Stimulated activated memory B cell treated with anti-CD40 and anti-IgM and Interleukin-4, amounts not matched to agents 10 μg/mL and 1 μg/mL and 100 μg/mL, for 72 hours (primary cell): Measurements from ENCODE around the gene ERI2.
A peak's percentile ranks its signal among the peaks of the same experiment; 100 is the strongest.

Source experiments
- ATAC-seq: fragments of 150-1000 bp; cut with Tn5 transposase; 2 replicates; pipeline ENCODE4 v1.10.0; 2021
- H3K27ac Mint-ChIP-seq: one replicate; pipeline ENCODE4 v1.8.0; 2022; ENCODE audit warnings: mild to moderate bottlenecking, mixed read lengths
- H3K27me3 Mint-ChIP-seq: one replicate; pipeline ENCODE4 v1.8.0; 2022; ENCODE audit warnings: mixed read lengths
- H3K36me3 Mint-ChIP-seq: one replicate; pipeline ENCODE4 v1.8.0; 2022; ENCODE audit warnings: mixed read lengths
- H3K4me1 Mint-ChIP-seq: one replicate; pipeline ENCODE4 v1.8.0; 2022; ENCODE audit warnings: mixed read lengths
- H3K4me3 Mint-ChIP-seq: one replicate; pipeline ENCODE4 v1.8.0; 2022; ENCODE audit warnings: mild to moderate bottlenecking, moderate library complexity, mixed read lengths
- H3K9me3 Mint-ChIP-seq: one replicate; pipeline ENCODE4 v1.8.0; 2022; ENCODE audit warnings: mixed read lengths

ERI2 gene

GRCh38 chr16:20806168-20807050 is at the start of gene ERI2, which contains the start of gene REXO5:
Gene ERI2, minus strand, starts transcription at chr16:20806472. Its CDS starts 42 bp downstream, at chr16:20806430.
Gene REXO5, plus strand, starts transcription at chr16:20806527. Its CDS starts 427 bp downstream, at chr16:20806954.
- Mint-ChIP-seq H3K36me3 (no peaks in the 10 kb centered on the region), H3K4me1 (peaks cover 27% of the 10 kb centered on the region), H3K27me3 (no peaks in the 10 kb centered on the region), H3K4me3 (peak within 1 kb of the TSS; percentile 93), H3K9me3 (no peaks in the 10 kb centered on the region), H3K27ac (peak within 1 kb of the TSS; percentile 89)
- peak; percentile 90 for ATAC-seq

DNA sequence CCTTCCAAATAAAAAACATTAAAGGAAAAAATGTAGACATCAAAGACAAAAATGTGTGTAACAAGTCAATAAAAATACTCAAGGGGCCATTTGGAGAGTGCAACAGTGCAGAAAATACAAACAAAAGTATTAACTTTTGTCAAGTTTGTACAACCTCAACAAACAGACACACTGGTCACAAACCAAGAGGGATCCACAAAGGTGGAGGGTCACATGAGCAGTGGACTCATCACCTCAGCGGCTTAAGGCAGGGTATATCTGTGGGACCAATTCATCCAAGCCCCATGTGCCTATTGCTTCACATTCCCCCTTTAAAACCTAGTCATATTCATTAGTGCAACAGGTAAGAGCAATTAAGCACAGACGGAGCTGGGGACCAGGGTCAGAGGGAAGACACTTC is 48.7 kb upstream of the ERI2 start:
- Mint-ChIP-seq H3K36me3 (peaks cover 29% of the 10 kb centered on the region), H3K4me1 (peaks cover 3% of the 10 kb centered on the region), H3K9me3 (no peaks in the 10 kb centered on the region), H3K27me3 (no peaks in the 10 kb centered on the region), H3K27ac (no peak overlapping the region), H3K4me3 (no peak overlapping the region)
- no peak for ATAC-seq

DNA sequence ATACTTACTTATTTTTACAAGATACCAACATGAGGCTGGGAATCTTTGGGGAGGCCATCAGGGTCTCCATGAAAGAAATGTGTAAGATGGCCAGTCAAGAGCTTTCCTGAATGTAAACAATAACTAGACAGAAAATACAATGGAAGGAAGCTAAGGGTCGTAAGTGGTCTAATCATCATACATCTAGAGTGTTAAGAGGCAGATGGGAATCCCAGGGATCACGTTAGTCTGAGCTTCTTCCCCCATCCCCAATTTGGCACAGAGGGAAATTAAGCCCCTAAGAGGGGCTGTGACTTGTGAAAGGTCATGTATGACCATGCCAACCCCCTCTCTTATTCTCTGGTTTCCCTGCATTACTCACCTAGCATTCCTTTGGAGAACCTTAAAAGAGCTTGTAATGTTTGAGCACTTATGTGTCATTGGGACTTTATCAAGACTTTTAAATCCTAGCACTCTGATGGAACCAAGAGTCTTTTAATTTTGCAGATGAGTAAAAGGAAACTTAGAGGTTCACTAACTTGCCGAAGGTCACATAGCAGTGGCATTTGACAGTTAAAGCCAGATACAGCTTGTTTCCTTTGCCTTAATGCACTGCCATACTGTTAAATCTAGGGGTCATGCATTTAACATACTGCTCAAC is 47.8 kb upstream of the ERI2 start:
- Mint-ChIP-seq H3K4me3 (no peak overlapping the region), H3K36me3 (peaks cover 21% of the 10 kb centered on the region), H3K4me1 (peaks cover 5% of the 10 kb centered on the region), H3K9me3 (no peaks in the 10 kb centered on the region), H3K27ac (no peak overlapping the region), H3K27me3 (no peaks in the 10 kb centered on the region)
- ATAC-seq = no peak

DNA sequence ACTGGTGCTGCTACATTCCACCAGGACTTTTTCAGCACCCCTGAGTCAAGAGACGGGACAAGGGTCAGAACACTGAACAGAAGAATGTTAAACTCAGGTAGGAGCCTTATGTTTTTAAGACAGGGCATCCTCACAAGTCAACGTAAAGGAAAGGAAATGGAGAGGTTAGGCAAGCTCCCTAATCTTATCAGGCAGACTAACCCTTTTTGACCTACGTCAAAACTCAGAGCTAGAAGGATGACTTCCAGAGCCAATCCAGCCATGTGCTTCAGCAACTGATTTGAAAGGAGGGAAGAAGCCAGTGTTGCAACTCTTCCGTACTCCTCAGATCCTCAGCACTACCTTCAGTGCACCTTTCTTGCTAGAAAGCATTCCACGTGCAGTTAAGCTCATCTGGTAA is 46.9 kb upstream of the ERI2 start:
- no peaks in the 10 kb centered on the region for H3K27me3 Mint-ChIP-seq
- H3K4me1 Mint-ChIP-seq = peaks cover 5% of the 10 kb centered on the region
- H3K27ac Mint-ChIP-seq = no peak overlapping the region
- no peaks in the 10 kb centered on the region for H3K9me3 Mint-ChIP-seq
- H3K4me3 Mint-ChIP-seq = no peak overlapping the region
- no peak for ATAC-seq
- peaks cover 21% of the 10 kb centered on the region for H3K36me3 Mint-ChIP-seq

- Mint-ChIP-seq H3K27me3 (no peaks in the 10 kb centered on the region), H3K36me3 (peaks cover 14% of the 10 kb centered on the region), H3K27ac (no peak overlapping the region), H3K4me1 (peaks cover 5% of the 10 kb centered on the region), H3K4me3 (no peak overlapping the region), H3K9me3 (no peaks in the 10 kb centered on the region)
- ATAC-seq = no peak
Measured at GRCh38 chr16:20851601-20852000, 45.3 kb upstream of the ERI2 start.

GRCh38 chr16:20850981-20851380 is 44.7 kb upstream of the ERI2 start:
- Mint-ChIP-seq H3K27ac (no peak overlapping the region), H3K4me1 (peaks cover 5% of the 10 kb centered on the region), H3K4me3 (no peak overlapping the region), H3K27me3 (no peaks in the 10 kb centered on the region), H3K9me3 (no peaks in the 10 kb centered on the region), H3K36me3 (peaks cover 11% of the 10 kb centered on the region)
- no peak for ATAC-seq

DNA sequence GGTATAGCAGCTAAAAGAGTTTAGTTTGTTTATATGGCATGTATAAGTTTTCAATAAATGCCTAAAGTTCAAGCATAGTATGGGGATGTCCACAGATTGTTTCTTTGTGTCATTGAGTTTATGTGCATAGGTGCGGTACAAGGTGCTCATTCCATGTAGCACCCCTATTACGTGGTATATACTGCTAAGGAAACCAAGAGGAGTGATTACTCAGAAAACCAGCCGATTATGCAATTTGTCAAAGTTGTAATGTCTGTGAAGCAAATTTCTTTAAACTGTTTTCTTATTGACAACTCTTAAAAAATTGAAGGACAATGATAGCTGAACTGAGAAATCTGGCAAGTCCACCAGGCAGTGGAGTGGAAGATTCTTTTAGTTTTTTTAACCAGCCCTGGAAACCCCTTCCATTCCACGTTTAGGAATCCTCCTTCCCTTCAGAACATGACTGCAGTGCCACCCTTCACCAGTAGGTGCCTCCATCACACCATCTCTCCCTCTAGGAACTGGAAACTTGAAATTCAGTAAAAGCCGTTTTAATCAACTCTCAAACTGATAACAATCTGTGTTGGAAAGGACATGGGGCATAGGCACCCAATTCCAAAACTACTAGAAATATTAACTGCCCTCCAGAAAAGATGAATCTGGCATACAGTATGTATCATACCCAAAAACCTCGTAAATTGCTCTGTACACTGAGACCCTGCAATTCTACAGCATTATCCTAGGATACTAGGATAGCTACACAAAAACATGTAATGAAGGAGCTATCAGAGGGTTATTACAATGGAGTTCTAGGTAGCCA is 43.5 kb upstream of the ERI2 start:
- H3K27ac Mint-ChIP-seq = no peak overlapping the region

DNA sequence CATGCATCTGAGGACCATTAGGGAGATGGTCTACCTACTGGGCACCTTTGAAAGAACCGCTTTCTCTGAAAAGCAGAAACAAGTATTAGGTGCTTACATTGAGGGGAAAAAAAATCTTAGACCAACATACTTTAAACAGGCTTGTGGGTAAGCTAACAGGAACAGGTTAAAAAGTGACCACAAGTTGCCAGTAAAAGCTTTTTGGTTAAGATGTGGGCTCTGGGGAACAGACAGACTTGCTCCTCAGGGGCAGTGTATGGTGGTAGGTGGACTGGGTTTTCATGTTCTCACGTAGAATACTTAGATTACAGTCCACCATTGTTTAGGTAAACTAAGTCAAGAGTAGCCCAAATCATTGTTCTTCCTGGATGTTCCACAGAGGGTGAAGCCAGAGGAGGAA is 41.3 kb upstream of the ERI2 start:
- Mint-ChIP-seq H3K9me3 (no peaks in the 10 kb centered on the region), H3K4me3 (no peak overlapping the region), H3K36me3 (no peaks in the 10 kb centered on the region), H3K27ac (no peak overlapping the region), H3K4me1 (peaks cover 5% of the 10 kb centered on the region), H3K27me3 (no peaks in the 10 kb centered on the region)
- no peak for ATAC-seq

More for the DNA sequence above, 43.5 kb upstream of the ERI2 start:
- no peak overlapping the region for H3K4me3 Mint-ChIP-seq
- H3K4me1 Mint-ChIP-seq = peaks cover 5% of the 10 kb centered on the region
- no peaks in the 10 kb centered on the region for H3K9me3 Mint-ChIP-seq
- H3K36me3 Mint-ChIP-seq = peaks cover under 1% of the 10 kb centered on the region
- no peaks in the 10 kb centered on the region for H3K27me3 Mint-ChIP-seq
- no peak for ATAC-seq

DNA sequence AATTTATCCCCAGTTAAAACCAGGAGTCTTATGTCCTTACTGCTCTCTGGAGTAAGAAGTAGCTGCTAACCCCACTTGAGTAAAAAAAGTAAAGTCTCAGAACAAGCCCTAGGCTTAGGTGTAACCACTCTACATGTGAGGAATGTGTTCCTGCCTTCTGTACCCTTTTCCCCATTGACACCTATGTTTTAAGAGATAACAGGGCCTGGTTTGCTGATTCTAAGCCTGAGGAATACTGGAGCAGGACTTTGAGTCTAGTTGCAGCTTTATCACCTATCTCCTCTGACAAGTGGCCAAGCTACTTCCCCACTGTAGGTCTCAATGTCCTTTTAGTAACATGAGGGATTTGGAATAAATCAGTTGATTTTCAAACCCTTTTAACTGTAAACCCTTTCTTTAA is 40.3 kb upstream of the ERI2 start:
- H3K4me1 Mint-ChIP-seq = peaks cover 5% of the 10 kb centered on the region
- H3K27me3 Mint-ChIP-seq = no peaks in the 10 kb centered on the region
- H3K27ac Mint-ChIP-seq = no peak overlapping the region
- no peak overlapping the region for H3K4me3 Mint-ChIP-seq
- no peak for ATAC-seq
- no peaks in the 10 kb centered on the region for H3K9me3 Mint-ChIP-seq
- H3K36me3 Mint-ChIP-seq = no peaks in the 10 kb centered on the region

DNA sequence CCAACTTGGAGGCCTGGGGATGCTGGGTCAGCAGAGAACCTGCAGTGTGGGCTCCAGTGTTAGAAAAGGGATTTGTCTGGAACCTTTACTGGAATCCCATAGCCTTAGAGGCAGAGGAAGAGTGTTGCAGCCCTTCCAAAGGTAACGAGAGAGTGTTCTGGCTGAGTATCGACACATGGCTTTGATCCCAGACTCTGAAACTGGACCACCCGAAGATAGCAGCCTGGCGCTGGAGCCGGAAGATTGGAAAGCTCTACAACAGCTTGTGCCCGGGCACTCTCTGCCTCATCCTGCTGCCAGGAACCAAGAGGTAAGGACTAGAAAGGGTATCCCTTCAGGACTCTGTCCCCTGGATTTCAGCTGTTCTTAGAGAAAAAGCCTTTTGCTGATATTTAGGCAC is 39.8 kb upstream of the ERI2 start:
- Mint-ChIP-seq H3K27ac (no peak overlapping the region), H3K9me3 (no peaks in the 10 kb centered on the region), H3K4me3 (no peak overlapping the region), H3K27me3 (no peaks in the 10 kb centered on the region), H3K36me3 (no peaks in the 10 kb centered on the region), H3K4me1 (peaks cover 5% of the 10 kb centered on the region)
- no peak for ATAC-seq

GRCh38 chr16:20844588-20844987 is 38.3 kb upstream of the ERI2 start:
- H3K27ac Mint-ChIP-seq = no peak overlapping the region
- no peaks in the 10 kb centered on the region for H3K9me3 Mint-ChIP-seq
- no peak overlapping the region for H3K4me3 Mint-ChIP-seq
- no peak for ATAC-seq
- no peaks in the 10 kb centered on the region for H3K4me1 Mint-ChIP-seq
- H3K27me3 Mint-ChIP-seq = no peaks in the 10 kb centered on the region
- no peaks in the 10 kb centered on the region for H3K36me3 Mint-ChIP-seq

DNA sequence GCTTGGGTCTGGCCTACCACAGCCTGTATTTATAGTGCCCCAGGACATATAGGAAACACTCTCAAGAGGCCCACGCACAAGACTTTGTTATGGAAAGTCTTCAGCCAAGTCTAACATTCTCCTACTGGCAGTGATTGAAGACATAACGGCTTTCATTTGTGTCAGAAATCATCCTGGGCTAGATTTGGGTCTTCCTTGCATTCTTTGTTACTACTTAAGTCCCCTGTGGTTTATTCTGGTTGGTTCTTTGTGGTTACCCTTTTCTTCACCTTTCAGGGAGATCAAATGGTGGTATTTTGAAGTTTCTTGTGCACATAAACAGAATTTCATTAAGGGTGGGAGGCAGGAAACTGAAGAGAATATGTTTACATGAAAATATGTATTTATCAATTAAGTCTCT is 37.8 kb upstream of the ERI2 start:
- Mint-ChIP-seq H3K27ac (no peak overlapping the region), H3K9me3 (no peaks in the 10 kb centered on the region), H3K4me1 (peaks cover 4% of the 10 kb centered on the region), H3K4me3 (no peak overlapping the region), H3K36me3 (no peaks in the 10 kb centered on the region), H3K27me3 (no peaks in the 10 kb centered on the region)
- ATAC-seq = no peak

DNA sequence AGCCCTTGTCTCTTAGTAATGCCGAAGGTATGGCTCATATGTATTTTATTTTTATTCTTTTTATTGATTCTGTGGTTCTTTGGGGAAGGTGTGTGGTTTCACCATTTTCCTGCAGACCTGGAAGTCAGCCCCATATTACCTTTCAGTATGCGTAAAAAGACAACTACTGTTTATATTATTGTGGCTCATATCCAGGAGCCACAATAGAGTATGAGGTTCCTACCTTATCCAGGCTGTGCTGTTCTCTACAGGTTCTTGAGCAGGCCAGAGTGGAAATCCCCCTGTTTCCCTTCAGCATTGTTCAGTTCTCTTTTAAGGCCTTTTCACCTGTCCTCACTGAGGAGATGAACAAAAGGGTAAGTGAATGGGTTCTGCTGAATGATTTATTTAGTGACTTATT is 33.2 kb upstream of the ERI2 start:
- Mint-ChIP-seq H3K4me1 (peaks cover 19% of the 10 kb centered on the region), H3K27me3 (no peaks in the 10 kb centered on the region), H3K27ac (no peak overlapping the region), H3K4me3 (no peak overlapping the region), H3K36me3 (peaks cover 21% of the 10 kb centered on the region), H3K9me3 (peaks cover 13% of the 10 kb centered on the region)
- ATAC-seq = no peak

DNA sequence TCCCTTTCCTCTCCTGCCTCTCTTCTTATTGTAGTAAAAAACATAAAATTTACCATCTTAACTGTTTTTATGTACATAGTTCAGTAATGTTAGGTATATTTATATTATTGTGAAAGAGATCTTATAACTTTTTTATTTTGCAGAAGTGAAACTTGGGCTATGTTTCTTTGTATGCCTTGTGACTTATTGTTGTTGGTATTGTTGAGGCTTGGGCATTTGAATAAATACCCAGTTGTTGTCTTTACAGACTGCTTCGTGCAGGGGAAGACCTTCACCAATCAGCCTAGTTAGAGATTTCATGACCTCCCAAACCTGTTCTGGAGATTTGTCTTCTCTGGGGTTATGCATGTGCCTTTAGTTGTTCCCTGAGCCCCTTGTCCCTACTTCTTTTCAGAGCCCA is 32.0 kb upstream of the ERI2 start:
- Mint-ChIP-seq H3K36me3 (peaks cover 25% of the 10 kb centered on the region), H3K4me3 (no peak overlapping the region), H3K27me3 (no peaks in the 10 kb centered on the region), H3K9me3 (peaks cover 15% of the 10 kb centered on the region), H3K4me1 (peaks cover 19% of the 10 kb centered on the region), H3K27ac (peak overlapping the region; percentile 26)
- ATAC-seq = peak; percentile 41

GRCh38 chr16:20833086-20833485 is 26.8 kb upstream of the ERI2 start:
- no peak overlapping the region for H3K4me3 Mint-ChIP-seq
- H3K27me3 Mint-ChIP-seq = no peaks in the 10 kb centered on the region
- peaks cover 15% of the 10 kb centered on the region for H3K9me3 Mint-ChIP-seq
- peaks cover 25% of the 10 kb centered on the region for H3K36me3 Mint-ChIP-seq
- no peak for ATAC-seq
- H3K27ac Mint-ChIP-seq = no peak overlapping the region
- peaks cover 5% of the 10 kb centered on the region for H3K4me1 Mint-ChIP-seq
